Thyroid gland (tissue), 4 donors: ENCODE results near the gene SEMA3D. TPM values are rescaled to one million over a fixed set of nuclear protein-coding genes. Genes with fewer than 3 reads are reported as not detected.

Experiments
- DNase-seq, 2 donors: peaks; one replicate each; pipeline ENCODE4 v3.0.0-alpha.2; 2019
- H3K27ac ChIP-seq, 3 donors: fragments of 200-600 bp; sonication (generic); 1 replicate in 2 of 3; 2 replicates in 1 of 3; pipeline ENCODE4 v1.5.1; 2016 to 2019; ENCODE audit warnings: mild to moderate bottlenecking in 1 of 3, moderate library complexity in 1 of 3
- H3K27me3 ChIP-seq: fragments of 200-600 bp; sonication (generic); one replicate; pipeline ENCODE4 v1.5.1; 2019
- H3K36me3 ChIP-seq, 2 donors: fragments of 200-600 bp; sonication (generic); one replicate each; pipeline ENCODE4 v1.5.1; 2016 to 2019
- H3K4me1 ChIP-seq, 2 donors: fragments of 200-600 bp; sonication (generic); one replicate each; pipeline ENCODE4 v1.5.1; 2017 to 2019
- H3K4me3 ChIP-seq, 3 donors: fragments of 200-600 bp; sonication (generic); replicated peaks in 1 of 3; 1 replicate in 2 of 3; 2 replicates in 1 of 3; pipeline ENCODE4 v1.5.1; 2016; ENCODE audit warnings: mild to moderate bottlenecking in 1 of 3
- H3K9me3 ChIP-seq: fragments of 200-600 bp; sonication (generic); one replicate; pipeline ENCODE4 v1.5.1; 2017
- CTCF ChIP-seq, 6 experiments: fragments of 200-600 bp in 3 of 6; fragments of 450-650 bp in 3 of 6; sonication (generic) in 3 of 6; IDR thresholded peaks; one replicate each; pipeline ENCODE4 v1.5.1; 2016 to 2019; ENCODE audit warnings: antibody characterized with exemption in 6 of 6, mild to moderate bottlenecking in 2 of 6, inconsistent platforms in 1 of 6, moderate library complexity in 1 of 6
- POLR2A ChIP-seq, 2 donors: fragments of 450-650 bp; IDR thresholded peaks; one replicate each; pipeline ENCODE4 v1.6.1; 2017; ENCODE audit warnings: antibody characterized with exemption in 2 of 2, mild to moderate bottlenecking in 2 of 2, moderate library complexity in 1 of 2
- WGBS, 2 donors: methylation state at CpG; one replicate each; pipeline ENCODE4 v1.1.5; 2017; 5-methylcytosine and 5-hydroxymethylcytosine counted together
- intact Hi-C: fragments of 100-400 bp; cut with DNase I; formaldehyde crosslinking; loops from one replicate; pipeline ENCODE4 v1.15.1; 2023
- total RNA-seq, 4 donors: library from RNA; depleted of rRNA; stranded (reverse); fragments of >200 nt; gene quantifications; one replicate each; pipeline ENCODE4 v1.2.3, GENCODE V29; 2016

The SEMA3D gene
- total RNA-seq, 4 donors from 2014 or later: 65.8 to 131 (median 91.8) TPM

GRCh38 chr7:85115006-85115405 is 71.8 kb downstream of the SEMA3D start:
- Histone ChIP-seq H3K4me1 (peaks cover 8 to 13% of the 10 kb centered on the region in 2 donors), H3K4me3 (no peak overlapping the region), H3K27me3 (no peaks in the 10 kb centered on the region), H3K27ac (no peak overlapping the region), H3K36me3 (no peaks in the 10 kb centered on the region), H3K9me3 (no peaks in the 10 kb centered on the region)
- intact Hi-C loops: no loop called here
- DNase-seq: no peak
- TF ChIP-seq CTCF (IDR thresholded peaks at IDR 0.05) (no peak), POLR2A (IDR thresholded peaks at IDR 0.05) (no peak)
- WGBS, 2 donors: 93 to 94% methylated on average over 2 of the region's 2 CpGs

- no peak for DNase-seq
- peaks cover 8 to 13% of the 10 kb centered on the region in 2 donors for H3K4me1 ChIP-seq
- H3K9me3 ChIP-seq: no peaks in the 10 kb centered on the region
- no peak for TF ChIP-seq POLR2A (IDR thresholded peaks at IDR 0.05)
- no peak for TF ChIP-seq CTCF (IDR thresholded peaks at IDR 0.05)
- H3K36me3 ChIP-seq: no peaks in the 10 kb centered on the region
- intact Hi-C loops: no loop called here
- 94 to 96% methylated on average over 4 of the region's 4 CpGs for WGBS, 2 donors
- no peak overlapping the region for H3K27ac ChIP-seq
- no peaks in the 10 kb centered on the region for H3K27me3 ChIP-seq
- no peak overlapping the region for H3K4me3 ChIP-seq
Measured at GRCh38 chr7:85114342-85114741, 72.5 kb downstream of the SEMA3D start.

GRCh38 chr7:85111761-85112160 is 75.1 kb downstream of the SEMA3D start:
- H3K9me3 ChIP-seq: no peaks in the 10 kb centered on the region
- peaks cover 8 to 13% of the 10 kb centered on the region in 2 donors for H3K4me1 ChIP-seq
- 92 to 93% methylated on average over 1 of the region's 1 CpG for WGBS, 2 donors
- H3K27ac ChIP-seq: no peak overlapping the region
- intact Hi-C loops: no loop called here
- no peaks in the 10 kb centered on the region for H3K36me3 ChIP-seq
- DNase-seq: no peak
- no peak for TF ChIP-seq POLR2A (IDR thresholded peaks at IDR 0.05)
- no peak for TF ChIP-seq CTCF (IDR thresholded peaks at IDR 0.05)
- no peaks in the 10 kb centered on the region for H3K27me3 ChIP-seq
- no peak overlapping the region for H3K4me3 ChIP-seq

GRCh38 chr7:85106719-85107118 is 80.1 kb downstream of the SEMA3D start:
- Histone ChIP-seq H3K27ac (no peak overlapping the region), H3K4me3 (no peak overlapping the region), H3K9me3 (no peaks in the 10 kb centered on the region), H3K36me3 (no peaks in the 10 kb centered on the region), H3K27me3 (no peaks in the 10 kb centered on the region), H3K4me1 (peaks cover 11 to 18% of the 10 kb centered on the region in 2 donors)
- no peak for DNase-seq
- WGBS, 2 donors: 93 to 96% methylated on average over 5 of the region's 5 CpGs
- TF ChIP-seq CTCF (IDR thresholded peaks at IDR 0.05) (no peak), POLR2A (IDR thresholded peaks at IDR 0.05) (no peak)
- intact Hi-C loops: no loop called here

GRCh38 chr7:85104432-85105205 is 82.2 kb downstream of the SEMA3D start:
- Histone ChIP-seq H3K4me1 (peaks cover 11 to 18% of the 10 kb centered on the region in 2 donors), H3K27me3 (no peaks in the 10 kb centered on the region), H3K27ac (peak overlapping the region in 1 of 3 donors; percentile 35), H3K4me3 (no peak overlapping the region), H3K36me3 (no peaks in the 10 kb centered on the region), H3K9me3 (no peaks in the 10 kb centered on the region)
- TF ChIP-seq CTCF (IDR thresholded peaks at IDR 0.05) (no peak), POLR2A (IDR thresholded peaks at IDR 0.05) (no peak)
- 45 to 53% methylated on average over 4 of the region's 4 CpGs for WGBS, 2 donors
- intact Hi-C loops: no loop called here
- no peak for DNase-seq
